Activated T-cell treated with anti-CD3 and anti-CD28 coated beads, Interleukin-2, amount 50 U/mL, for 72 hours (primary cell): Measurements from ENCODE around the gene GDA. TPM values are rescaled to one million over a fixed set of nuclear protein-coding genes. Genes with fewer than 3 reads are reported as not detected.
"Not testable (repeated sequence)": the region's sequence is repeated elsewhere in the genome, so short reads cannot be mapped to it uniquely, and the experiment has no call there.

Source experiments
- ATAC-seq, 2 donors: fragments of 150-1000 bp; cut with Tn5 transposase; replicated peaks in 1 of 2; 2 replicates each; pipeline ENCODE4 v1.10.0; 2021; ENCODE audit warnings: moderate library complexity in 2 of 2, mild to moderate bottlenecking in 1 of 2
- DNase-seq, 2 donors: peaks; one replicate each; pipeline ENCODE4 v3.0.0; 2021 to 2022; ENCODE audit warnings: mixed read lengths in 1 of 2
- H3K27ac Mint-ChIP-seq: one replicate; pipeline ENCODE4 v1.8.0; 2022; ENCODE audit warnings: mild to moderate bottlenecking, moderate library complexity, mixed read lengths
- H3K27me3 Mint-ChIP-seq: one replicate; pipeline ENCODE4 v1.8.0; 2022; ENCODE audit warnings: low read depth, mixed read lengths
- H3K36me3 Mint-ChIP-seq, 2 donors: one replicate each; pipeline ENCODE4 v1.8.0; 2022; ENCODE audit warnings: mixed read lengths in 2 of 2, mild to moderate bottlenecking in 1 of 2; ENCODE audit not compliant: insufficient read depth in 2 of 2
- H3K4me1 Mint-ChIP-seq: one replicate; pipeline ENCODE4 v1.8.0; 2022; ENCODE audit warnings: low read depth, mixed read lengths
- H3K4me3 Mint-ChIP-seq, 2 donors: one replicate each; pipeline ENCODE4 v1.8.0; 2022; ENCODE audit warnings: mild to moderate bottlenecking in 2 of 2, mixed read lengths in 2 of 2, moderate library complexity in 2 of 2
- H3K9me3 Mint-ChIP-seq, 2 donors: one replicate each; pipeline ENCODE4 v1.8.0; 2022; ENCODE audit warnings: mixed read lengths in 2 of 2
- total RNA-seq, 2 donors: library from RNA; stranded (reverse); gene quantifications; one replicate each; pipeline ENCODE4 v1.2.3, GENCODE V29; 2022

GDA gene
- total RNA-seq, 2 donors from 2014 or later = not detected

DNA sequence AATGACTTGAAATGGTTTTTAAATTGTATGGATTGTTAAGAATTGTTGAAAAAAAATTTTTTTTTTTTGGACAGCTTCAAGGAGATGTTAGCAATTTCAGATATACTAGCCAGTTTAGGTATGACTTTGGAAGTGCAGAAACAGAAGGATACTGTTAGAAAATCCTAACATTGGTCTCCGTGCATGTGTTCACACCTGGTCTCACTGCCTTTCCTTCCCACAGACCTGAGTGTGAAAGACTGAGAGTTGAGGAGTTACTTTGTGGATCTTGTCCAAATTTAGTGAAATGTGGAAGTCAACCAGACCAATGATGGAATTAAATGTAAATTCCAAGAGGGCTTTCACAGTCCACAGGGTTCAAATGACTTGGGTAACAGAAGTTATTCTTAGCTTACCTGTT, 102.3 kb downstream of the GDA start:
- ATAC-seq (no peak), DNase-seq (no peak)
- Mint-ChIP-seq H3K27me3 (peaks cover 46% of the 10 kb centered on the region), H3K36me3 (no peaks in the 10 kb centered on the region), H3K9me3 (no peaks in the 10 kb centered on the region), H3K27ac (no peak overlapping the region), H3K4me3 (no peak overlapping the region), H3K4me1 (no peaks in the 10 kb centered on the region)

GRCh38 chr9:72254901-72255545, 105.8 kb downstream of the GDA start:
- Mint-ChIP-seq H3K4me1 (no peaks in the 10 kb centered on the region), H3K27ac (no peak overlapping the region), H3K9me3 (no peaks in the 10 kb centered on the region), H3K4me3 (no peak overlapping the region), H3K36me3 (no peaks in the 10 kb centered on the region), H3K27me3 (peaks cover 42% of the 10 kb centered on the region)
- no peak for DNase-seq
- no peak for ATAC-seq

- ATAC-seq (no peak), DNase-seq (no peak)
- H3K36me3 Mint-ChIP-seq = no peaks in the 10 kb centered on the region
- H3K27me3 Mint-ChIP-seq = peaks cover 41% of the 10 kb centered on the region
- no peak overlapping the region for H3K27ac Mint-ChIP-seq
- H3K4me3 Mint-ChIP-seq = no peak overlapping the region
- no peaks in the 10 kb centered on the region for H3K4me1 Mint-ChIP-seq
- no peaks in the 10 kb centered on the region for H3K9me3 Mint-ChIP-seq
Measured at GRCh38 chr9:72255569-72255968, 106.3 kb downstream of the GDA start.

DNA sequence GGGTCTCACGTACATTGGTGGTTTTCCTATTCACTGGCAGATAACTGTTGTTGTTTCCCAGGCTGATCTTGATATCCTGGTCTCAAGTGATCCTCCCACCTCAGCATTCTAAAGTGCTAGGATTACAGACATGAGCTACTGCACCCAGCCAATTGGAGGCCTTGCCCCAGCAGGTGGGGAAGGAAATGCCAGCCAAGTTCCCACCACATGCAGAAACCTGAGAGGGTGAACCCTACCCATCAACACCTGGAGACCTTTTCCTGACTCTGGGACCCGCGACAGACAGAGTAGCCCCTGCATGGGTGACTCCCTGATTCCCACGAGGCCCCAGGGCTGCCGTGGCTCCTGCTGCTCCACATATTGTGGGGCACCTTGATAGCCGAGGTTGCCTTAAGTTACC, 107.7 kb downstream of the GDA start:
- ATAC-seq = no peak
- Mint-ChIP-seq H3K4me3 (no peak overlapping the region), H3K36me3 (no peaks in the 10 kb centered on the region), H3K27me3 (peaks cover 34% of the 10 kb centered on the region), H3K4me1 (no peaks in the 10 kb centered on the region), H3K9me3 (no peaks in the 10 kb centered on the region), H3K27ac (no peak overlapping the region)
- DNase-seq = no peak

DNA sequence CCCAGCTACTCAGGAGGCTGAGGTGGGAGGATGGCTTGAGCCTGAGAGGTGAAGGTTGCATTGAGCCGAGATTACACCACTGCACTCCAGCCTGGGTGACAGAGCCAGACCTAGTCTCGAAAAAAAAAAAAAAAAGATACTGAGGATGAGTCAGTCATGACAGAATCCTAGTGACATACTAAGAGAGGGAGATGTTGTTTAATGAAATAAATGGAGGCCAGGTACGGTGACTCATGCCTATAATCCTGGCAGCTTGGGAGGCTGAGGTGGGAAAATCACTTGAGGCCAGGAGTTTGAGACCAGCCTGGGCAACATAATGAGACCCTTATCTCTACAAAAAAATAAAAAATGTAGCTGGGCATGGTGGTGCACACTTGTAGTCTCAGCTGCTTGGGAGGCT, 108.6 kb downstream of the GDA start:
- Mint-ChIP-seq H3K4me1 (no peaks in the 10 kb centered on the region), H3K27ac (no peak overlapping the region)
- ATAC-seq = no peak

DNA sequence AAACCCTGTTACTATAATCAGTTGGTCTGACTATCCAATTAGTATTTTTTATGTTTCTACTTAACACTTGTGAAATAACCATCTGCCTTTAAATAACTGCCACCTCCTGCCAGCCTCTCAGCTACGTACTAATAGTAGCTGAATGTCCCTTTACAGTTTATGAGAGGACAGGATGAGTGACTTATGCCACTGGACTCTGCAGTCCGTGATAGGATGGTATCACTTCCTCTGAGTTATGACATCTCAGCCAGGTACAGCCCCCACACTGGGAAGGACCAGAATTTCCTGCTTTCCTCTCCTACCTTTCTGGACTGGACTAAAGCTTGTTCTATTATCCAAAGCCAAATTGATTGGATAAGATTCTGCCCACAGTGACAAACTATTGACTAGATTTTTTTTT, 112.8 kb downstream of the GDA start:
- ATAC-seq = no peak

More for the DNA sequence above, 108.6 kb downstream of the GDA start:
- Mint-ChIP-seq H3K27me3 (peaks cover 34% of the 10 kb centered on the region), H3K36me3 (no peaks in the 10 kb centered on the region), H3K4me3 (no peak overlapping the region), H3K9me3 (no peaks in the 10 kb centered on the region)
- no peak for DNase-seq

DNA sequence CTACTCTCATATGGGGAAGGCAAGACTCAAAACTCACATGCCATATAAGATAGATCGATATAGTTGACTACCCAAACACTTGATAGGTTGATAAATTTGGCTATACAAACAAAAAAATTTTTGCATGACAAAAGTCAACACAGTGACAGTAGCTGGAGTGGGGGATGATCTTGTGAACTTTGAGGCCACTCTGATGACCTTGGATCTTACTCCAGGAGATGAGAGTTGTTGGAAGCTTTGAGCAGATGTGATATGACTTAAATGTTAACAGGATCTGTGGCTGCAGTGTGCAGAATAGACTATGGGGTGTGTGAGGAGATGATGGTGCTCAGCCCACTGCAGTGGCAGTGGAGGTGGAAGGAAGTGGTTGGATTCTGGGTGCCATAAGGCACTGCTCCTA, 114.3 kb downstream of the GDA start:
- Mint-ChIP-seq H3K27ac (no peak overlapping the region), H3K4me3 (no peak overlapping the region), H3K9me3 (no peaks in the 10 kb centered on the region), H3K36me3 (no peaks in the 10 kb centered on the region), H3K27me3 (peaks cover 11% of the 10 kb centered on the region), H3K4me1 (no peaks in the 10 kb centered on the region)
- ATAC-seq = no peak
- DNase-seq = no peak

More for the DNA sequence above, 112.8 kb downstream of the GDA start:
- Mint-ChIP-seq H3K27ac (no peak overlapping the region), H3K36me3 (no peaks in the 10 kb centered on the region), H3K27me3 (peaks cover 15% of the 10 kb centered on the region), H3K4me3 (no peak overlapping the region), H3K4me1 (no peaks in the 10 kb centered on the region), H3K9me3 (no peaks in the 10 kb centered on the region)
- no peak for DNase-seq

- H3K27ac Mint-ChIP-seq = no peak overlapping the region
- no peak overlapping the region for H3K4me3 Mint-ChIP-seq
- ATAC-seq (no peak), DNase-seq (no peak)
- no peaks in the 10 kb centered on the region for H3K4me1 Mint-ChIP-seq
- no peaks in the 10 kb centered on the region for H3K36me3 Mint-ChIP-seq
- H3K27me3 Mint-ChIP-seq = peaks cover 5% of the 10 kb centered on the region
- no peaks in the 10 kb centered on the region for H3K9me3 Mint-ChIP-seq
Measured at GRCh38 chr9:72268961-72269360, 119.7 kb downstream of the GDA start.

- ATAC-seq, DNase-seq, H3K4me1 Mint-ChIP-seq, H3K4me3 Mint-ChIP-seq, H3K36me3 Mint-ChIP-seq, H3K27ac Mint-ChIP-seq, H3K9me3 Mint-ChIP-seq, H3K27me3 Mint-ChIP-seq: not testable (repeated sequence)
Measured at GRCh38 chr9:72270359-72270758, 121.1 kb downstream of the GDA start.

DNA sequence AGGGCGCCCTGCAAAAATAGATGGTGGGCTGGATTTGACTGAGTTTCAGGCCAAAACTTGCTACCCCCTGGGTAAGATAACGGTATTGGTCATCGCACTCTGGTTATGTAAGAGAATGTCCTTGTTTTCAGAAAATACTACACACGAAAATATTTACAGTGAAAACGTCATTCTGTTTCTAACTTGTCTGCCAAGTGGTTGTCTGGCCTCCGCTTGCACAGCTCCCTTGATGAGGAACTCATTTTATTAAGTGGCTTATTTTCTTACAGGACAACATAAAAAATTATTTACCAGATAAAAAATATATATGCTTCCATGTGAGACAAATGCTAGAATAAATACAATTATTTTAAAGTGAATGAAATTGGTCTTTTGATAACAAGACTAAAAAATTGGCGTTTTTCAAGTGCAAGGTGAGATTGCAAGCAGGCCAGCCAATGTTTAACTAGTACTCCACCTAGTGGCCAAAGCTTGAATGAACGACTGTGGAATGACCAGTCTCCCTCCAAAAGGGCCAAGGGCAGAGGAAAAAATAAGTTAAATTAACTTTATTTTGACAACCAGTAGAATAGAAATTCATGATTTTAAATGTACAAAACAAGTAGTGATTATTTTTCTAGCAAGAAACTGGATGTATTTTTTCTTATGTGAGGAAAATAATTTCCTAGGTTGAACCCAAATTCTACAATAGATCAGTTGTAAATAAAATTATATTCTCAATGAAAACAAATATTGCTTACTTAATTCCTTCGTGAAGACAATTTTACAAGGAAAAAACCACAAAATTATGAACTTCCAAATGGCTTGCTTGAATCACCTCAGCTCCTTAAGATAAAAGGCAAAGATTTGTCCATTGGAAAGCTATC, 122.6 kb downstream of the GDA start:
- Mint-ChIP-seq H3K27ac (no peak overlapping the region), H3K27me3 (peaks cover 2% of the 10 kb centered on the region), H3K36me3 (no peaks in the 10 kb centered on the region), H3K4me3 (no peak overlapping the region), H3K9me3 (no peaks in the 10 kb centered on the region), H3K4me1 (no peaks in the 10 kb centered on the region)
- peak in 1 of 2 donors; percentile 53 for ATAC-seq
- DNase-seq = peak; percentile 26 to 35

- Mint-ChIP-seq H3K4me1 (no peaks in the 10 kb centered on the region), H3K9me3 (no peaks in the 10 kb centered on the region), H3K27ac (no peak overlapping the region), H3K36me3 (no peaks in the 10 kb centered on the region), H3K4me3 (no peak overlapping the region), H3K27me3 (no peaks in the 10 kb centered on the region)
- ATAC-seq = no peak
- DNase-seq = no peak
Measured at GRCh38 chr9:72274441-72274840, 125.2 kb downstream of the GDA start.

DNA sequence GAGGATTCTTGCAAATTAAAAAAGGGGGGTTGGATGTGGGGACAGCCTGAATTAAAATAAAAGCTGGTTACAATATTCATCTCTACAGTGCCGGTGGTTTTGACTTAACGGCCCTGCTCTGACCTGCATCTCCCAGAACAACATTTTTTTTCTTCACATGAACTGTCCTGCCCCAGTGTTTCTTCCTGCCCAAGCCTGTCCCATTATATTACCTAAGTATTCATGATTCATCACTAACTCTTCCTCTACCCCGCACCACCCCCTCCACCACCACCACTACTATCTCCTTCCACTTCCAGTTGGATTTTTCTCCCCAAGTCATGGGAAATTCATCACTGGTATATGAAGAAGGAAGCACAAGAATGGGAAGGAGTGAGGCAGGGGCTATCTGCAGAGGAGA, 125.7 kb downstream of the GDA start:
- Mint-ChIP-seq H3K4me3 (no peak overlapping the region), H3K4me1 (no peaks in the 10 kb centered on the region), H3K27ac (no peak overlapping the region), H3K36me3 (no peaks in the 10 kb centered on the region), H3K27me3 (no peaks in the 10 kb centered on the region), H3K9me3 (no peaks in the 10 kb centered on the region)
- no peak for ATAC-seq
- no peak for DNase-seq

GRCh38 chr9:72276429-72276828, 127.2 kb downstream of the GDA start:
- DNase-seq = no peak
- H3K27me3 Mint-ChIP-seq = no peaks in the 10 kb centered on the region
- H3K4me3 Mint-ChIP-seq = no peak overlapping the region
- H3K36me3 Mint-ChIP-seq = no peaks in the 10 kb centered on the region
- ATAC-seq = no peak
- H3K9me3 Mint-ChIP-seq = no peaks in the 10 kb centered on the region
- H3K27ac Mint-ChIP-seq = no peak overlapping the region
- H3K4me1 Mint-ChIP-seq = no peaks in the 10 kb centered on the region

DNA sequence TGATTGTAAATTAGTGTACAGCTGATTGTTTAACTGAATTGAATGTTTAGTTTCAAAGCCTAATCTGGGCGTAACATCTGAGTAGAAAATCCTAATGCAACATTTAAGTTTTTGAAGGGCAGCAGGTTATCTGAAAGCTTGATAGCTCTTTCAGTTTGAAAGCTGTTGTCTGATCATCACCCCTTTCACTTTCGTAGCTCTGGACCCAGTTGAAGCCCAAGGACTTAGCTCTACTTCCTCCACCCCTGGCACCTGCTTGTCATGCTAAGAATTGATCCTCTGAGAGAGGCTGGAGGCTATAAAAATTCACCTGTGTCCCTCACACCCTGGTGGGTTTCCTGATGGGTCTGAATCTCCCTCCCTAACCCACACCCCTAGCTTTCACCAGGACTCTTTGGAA, 129.7 kb downstream of the GDA start:
- DNase-seq (no peak), ATAC-seq (no peak)
- Mint-ChIP-seq H3K36me3 (no peaks in the 10 kb centered on the region), H3K27me3 (no peaks in the 10 kb centered on the region), H3K9me3 (no peaks in the 10 kb centered on the region), H3K27ac (no peak overlapping the region), H3K4me1 (no peaks in the 10 kb centered on the region), H3K4me3 (no peak overlapping the region)
